GM21526 (cell line): ENCODE results near the gene CALB2.

Experiments
- ATAC-seq: cut with Tn5 transposase; IDR thresholded peaks from one replicate; pipeline ENCODE4 v1.9.1; 2021; ENCODE audit warnings: moderate library complexity; ENCODE audit not compliant: unreplicated experiment, low FRiP score

The CALB2 gene

DNA sequence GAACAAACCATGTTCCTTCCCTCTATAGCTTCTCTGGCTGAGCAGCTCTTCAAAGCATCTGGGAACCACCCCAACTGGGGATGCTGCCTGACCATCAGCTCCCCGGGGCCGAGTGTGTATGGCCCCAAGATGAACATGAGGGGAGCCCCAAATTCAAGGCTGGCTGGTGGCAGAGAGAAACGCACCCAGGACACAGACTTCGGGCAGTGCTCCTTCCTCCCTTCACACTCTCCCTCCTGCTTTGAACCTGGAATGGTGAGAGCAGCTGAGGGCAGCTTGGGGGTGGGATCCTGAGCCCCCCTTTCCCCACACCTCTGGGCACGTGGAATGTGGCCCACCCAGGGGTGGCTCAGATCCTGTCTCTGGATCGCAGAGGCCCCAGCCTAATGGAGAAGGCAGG is 66.1 kb downstream of the CALB2 start:
- no peak for ATAC-seq

DNA sequence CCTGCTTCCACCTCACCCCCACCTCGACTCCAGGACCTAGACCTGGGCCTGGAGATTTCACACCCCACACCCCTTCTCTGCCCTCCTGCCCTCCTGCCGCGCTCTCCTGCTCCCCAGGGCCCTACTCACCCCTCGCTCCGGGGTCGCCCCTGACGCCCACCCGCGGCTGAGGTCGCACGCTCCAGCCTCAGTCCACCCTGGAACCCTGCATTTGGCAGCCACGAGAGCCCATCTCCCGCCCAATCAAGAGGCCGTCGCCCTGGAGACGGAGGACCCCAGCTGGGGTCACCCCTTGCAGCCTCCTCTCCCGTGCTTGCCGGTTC is 67.2 kb downstream of the CALB2 start:
- no peak for ATAC-seq

- no peak for ATAC-seq
Measured at GRCh38 chr16:71426069-71426879, 67.8 kb downstream of the CALB2 start.

DNA sequence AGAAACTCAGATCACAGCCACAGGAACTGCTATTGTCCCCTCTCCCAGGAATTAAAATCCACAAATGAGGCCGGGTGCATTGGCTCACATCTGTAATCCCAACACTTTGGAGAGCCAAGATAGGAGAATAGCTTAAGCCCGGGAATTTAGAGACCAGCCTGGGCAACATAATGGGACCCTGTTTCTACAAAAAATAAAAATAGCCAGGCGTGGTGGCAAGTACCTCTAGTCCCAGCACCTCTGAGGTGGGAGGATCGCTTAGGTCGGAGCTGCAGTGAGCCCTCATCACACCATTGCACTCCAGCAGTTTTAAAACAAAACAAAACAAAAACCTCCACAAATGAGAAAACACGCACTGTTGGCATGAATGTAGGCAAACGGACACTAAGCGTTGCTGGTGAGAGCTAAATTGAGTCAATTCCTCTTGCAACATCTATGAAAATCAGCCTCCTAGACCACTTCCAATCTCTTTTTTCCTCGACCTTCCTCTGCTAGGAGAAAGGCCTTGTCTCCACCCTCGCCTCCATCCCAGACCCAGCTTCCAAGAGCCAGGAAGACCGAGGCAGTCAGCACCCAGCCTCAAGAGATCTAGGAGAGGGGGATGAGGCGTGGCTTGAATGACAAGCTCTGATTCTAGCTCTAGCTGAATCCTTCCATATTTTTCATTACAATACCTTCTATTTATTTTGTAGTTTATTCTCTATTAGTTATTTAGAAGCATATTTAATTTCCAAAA is 68.5 kb downstream of the CALB2 start:
- no peak for ATAC-seq

- no peak for ATAC-seq
Measured at GRCh38 chr16:71428385-71428784, 69.9 kb downstream of the CALB2 start.

GRCh38 chr16:71428883-71429282 is 70.4 kb downstream of the CALB2 start:
- ATAC-seq = no peak

DNA sequence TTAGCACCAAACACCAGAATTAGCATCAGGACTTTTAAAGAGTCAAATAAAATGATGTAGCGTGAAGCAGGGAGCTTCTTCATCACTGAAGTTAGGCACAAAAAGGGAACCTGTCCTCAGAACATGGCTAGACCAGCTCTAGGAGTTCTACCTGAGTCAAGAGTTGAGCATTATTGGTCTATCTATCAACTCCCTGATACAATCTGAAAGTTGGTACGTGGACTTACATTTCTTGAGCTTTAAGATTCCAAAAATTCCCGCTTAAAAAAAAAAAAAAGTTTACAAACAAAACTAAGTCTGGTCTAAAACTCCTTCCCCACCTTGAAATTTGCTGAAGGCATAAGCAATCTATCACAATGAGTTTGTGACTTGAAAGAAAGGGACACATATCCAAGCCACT is 71.1 kb downstream of the CALB2 start:
- ATAC-seq = no peak

- ATAC-seq = no peak
Measured at GRCh38 chr16:71430744-71431143, 72.2 kb downstream of the CALB2 start.

DNA sequence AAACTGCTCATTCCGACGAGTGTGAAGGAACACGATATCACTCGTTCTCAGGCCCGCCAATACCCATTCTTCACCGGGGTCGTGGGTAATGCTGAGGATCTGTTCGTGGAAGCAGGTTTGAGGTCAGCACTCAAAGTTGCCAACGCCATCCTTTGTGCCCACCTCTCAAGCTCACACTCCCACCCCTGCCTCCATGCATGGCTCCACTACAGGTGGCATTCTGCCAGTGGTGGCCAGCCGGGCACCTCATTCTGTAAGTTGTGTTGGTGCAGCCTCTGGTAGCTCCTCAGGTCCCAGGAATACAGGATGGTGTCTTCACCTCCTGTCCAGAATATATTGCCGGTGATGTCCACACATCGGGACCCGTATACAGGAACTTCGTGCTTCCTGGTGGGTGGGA is 72.7 kb downstream of the CALB2 start:
- ATAC-seq = no peak

GRCh38 chr16:71431991-71432390 is 73.5 kb downstream of the CALB2 start:
- ATAC-seq = no peak

DNA sequence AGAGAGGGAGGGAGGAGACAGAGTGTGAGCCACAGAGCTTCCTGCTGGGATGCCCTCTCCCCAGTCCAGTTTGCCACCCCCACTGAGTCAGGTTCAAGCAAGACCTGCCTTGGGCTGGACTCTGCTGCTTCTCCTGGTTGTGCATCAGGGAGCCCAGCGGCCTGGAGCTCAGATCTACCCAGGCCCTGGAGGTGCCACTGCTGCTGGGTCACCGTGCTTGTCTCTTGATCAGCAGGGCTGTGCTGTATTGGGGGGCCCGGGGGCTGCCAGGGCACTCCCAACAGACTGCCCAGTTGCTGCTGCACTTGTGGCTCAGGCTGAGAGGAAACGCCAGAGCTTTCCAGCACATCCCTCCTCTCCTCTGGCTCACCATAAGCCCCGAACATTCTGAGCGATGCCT is 74.4 kb downstream of the CALB2 start:
- no peak for ATAC-seq

GRCh38 chr16:71436473-71436872 is 78.0 kb downstream of the CALB2 start:
- ATAC-seq = no peak

GRCh38 chr16:71439523-71439922 is 81.0 kb downstream of the CALB2 start:
- no peak for ATAC-seq
